Measurements from ENCODE around the gene PRSS50.

DNA sequence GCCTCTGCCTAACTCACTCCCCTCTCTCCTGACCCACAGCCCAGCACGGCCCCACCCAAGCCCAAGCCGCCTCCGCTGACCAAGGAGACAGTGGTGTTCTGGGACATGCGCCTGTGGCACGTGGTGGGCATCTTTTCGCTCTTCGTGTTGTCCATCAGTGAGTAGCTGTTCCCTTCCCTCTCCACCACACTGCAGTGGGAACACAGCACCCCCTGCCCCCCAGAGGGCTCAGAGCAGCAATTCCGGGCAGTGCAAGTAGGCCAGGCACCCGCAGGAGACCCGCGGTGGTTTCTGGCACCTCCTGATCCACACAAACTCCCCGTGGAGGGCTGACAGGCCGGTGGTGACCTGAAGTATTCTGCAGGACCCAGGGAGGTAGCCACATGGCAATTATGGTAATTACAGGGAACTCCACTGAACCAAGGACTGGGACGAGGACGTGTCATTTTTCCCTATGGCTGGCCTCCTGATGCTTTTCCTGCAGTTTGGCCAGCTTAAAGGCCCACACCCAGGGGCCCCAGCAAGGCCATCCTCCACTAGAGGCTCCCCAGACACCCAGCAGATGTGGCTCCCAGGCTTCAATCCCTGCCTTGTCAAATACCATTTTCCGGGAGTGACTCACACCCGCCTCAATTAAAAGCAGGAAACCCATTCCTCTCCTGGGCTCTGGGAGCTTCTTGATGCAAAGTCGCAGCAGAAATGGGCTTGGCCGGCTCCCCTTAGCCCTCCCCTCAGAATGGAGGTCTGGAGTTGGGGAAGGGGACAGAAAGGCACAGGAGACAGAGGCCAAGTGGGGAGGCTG is 11.7 kb downstream of the PRSS50 start:
- TF ChIP-seq, protein P1, sequence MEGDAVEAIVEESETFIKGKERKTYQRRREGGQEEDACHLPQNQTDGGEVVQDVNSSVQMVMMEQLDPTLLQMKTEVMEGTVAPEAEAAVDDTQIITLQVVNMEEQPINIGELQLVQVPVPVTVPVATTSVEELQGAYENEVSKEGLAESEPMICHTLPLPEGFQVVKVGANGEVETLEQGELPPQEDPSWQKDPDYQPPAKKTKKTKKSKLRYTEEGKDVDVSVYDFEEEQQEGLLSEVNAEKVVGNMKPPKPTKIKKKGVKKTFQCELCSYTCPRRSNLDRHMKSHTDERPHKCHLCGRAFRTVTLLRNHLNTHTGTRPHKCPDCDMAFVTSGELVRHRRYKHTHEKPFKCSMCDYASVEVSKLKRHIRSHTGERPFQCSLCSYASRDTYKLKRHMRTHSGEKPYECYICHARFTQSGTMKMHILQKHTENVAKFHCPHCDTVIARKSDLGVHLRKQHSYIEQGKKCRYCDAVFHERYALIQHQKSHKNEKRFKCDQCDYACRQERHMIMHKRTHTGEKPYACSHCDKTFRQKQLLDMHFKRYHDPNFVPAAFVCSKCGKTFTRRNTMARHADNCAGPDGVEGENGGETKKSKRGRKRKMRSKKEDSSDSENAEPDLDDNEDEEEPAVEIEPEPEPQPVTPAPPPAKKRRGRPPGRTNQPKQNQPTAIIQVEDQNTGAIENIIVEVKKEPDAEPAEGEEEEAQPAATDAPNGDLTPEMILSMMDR (IDR thresholded peaks at IDR 0.05): no peak
- no peak for TF ChIP-seq POLR2A (IDR thresholded peaks at IDR 0.05)

Measured in gastroesophageal sphincter (tissue), 3 donors.